ENCODE results near the gene RUSC2.
"Not testable (repeated sequence)": the region's sequence is repeated elsewhere in the genome, so short reads cannot be mapped to it uniquely, and the experiment has no call there.

Gene RUSC2

DNA sequence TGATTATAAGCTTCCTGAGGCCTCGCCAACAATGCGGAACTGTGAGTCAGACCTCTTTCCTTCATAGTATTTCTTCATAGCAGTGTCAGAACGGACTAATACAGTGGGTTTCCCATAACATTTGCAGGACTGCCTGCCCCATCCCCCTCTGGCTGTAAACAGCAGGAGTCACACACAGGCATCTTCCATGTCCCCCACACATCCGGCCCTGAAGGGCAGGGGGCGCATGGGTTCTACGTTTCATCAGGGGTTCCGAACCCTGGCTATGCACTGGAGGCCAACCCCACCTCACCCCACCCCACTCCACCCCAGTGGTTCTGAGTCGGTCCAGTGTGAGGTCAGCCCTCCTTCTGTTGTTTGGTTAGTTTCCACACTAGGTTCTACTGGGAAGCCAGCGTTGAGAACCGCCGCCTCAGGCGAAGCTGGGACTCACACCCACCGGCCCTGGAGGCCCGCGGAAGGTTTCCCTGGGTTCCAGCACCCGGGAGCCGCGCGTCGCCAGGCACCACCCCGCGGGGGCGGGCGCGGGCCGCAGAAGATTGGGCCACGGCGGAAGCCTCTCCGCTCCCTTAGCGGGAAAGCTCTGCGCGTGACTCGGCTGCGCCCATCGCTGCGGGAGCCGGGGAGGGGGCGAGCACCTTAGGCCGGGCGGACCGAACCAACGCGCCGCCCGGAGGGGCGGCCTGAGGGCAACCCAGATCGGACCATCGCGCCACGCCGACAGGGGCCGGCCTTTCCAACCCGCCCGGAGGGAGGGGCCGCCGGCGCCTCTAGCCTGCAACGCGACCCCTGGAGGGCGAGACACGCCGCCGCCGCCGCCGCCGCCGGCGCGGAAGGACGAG lies at the start of gene RUSC2:
Gene RUSC2 (plus strand): TSS at position 799 of the 842 bp plus-strand sequence. CDS start 56,411 bp downstream, outside the sequence.
- ATAC-seq, result peak; percentile 51 to 64

- ATAC-seq, result no peak
These were observed 43.9 kb upstream of the RUSC2 start for GRCh38 chr9:35446012-35446411.

DNA sequence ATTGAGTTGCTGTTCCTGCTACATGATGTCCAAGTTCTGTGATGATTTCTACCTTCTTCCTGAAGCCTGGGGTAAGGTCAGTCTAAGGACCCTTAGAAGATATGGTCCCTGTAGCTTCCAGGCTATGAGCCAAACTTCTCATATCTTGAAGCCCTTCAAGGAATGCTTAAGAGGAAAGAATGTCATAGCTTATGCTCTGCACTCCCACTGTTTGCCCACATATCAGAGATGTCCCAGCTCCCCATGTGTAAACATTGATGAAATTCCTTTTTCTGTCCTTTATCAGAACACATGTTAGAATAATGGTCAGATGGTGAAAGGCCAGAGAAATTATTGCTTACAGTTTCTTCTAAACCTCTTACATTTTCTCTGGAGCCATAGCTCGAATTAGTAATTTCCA lies 41.4 kb upstream of the RUSC2 start:
- ATAC-seq, result no peak

- ATAC-seq, result no peak
These were observed 37.4 kb upstream of the RUSC2 start for GRCh38 chr9:35452481-35452880.

DNA sequence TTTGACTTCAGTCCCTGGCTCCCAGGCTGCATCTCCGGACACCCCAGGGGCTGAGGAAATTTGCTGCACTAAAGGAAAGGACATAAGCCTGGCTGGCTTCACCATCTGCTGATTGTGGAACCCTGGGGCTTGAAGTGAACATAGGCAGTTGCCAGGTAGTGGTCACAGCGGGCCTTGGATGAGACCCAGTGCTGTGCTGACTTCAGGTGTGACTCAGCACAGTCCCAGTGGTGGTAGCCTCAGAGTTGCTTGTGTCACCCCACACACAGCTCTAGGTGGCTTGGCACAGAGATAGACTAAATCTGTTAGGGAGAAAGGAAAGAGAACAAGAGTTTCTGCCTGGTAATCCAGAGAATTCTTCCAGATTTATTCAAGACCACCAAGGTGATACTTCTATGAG lies 36.1 kb upstream of the RUSC2 start:
- ATAC-seq, result no peak

DNA sequence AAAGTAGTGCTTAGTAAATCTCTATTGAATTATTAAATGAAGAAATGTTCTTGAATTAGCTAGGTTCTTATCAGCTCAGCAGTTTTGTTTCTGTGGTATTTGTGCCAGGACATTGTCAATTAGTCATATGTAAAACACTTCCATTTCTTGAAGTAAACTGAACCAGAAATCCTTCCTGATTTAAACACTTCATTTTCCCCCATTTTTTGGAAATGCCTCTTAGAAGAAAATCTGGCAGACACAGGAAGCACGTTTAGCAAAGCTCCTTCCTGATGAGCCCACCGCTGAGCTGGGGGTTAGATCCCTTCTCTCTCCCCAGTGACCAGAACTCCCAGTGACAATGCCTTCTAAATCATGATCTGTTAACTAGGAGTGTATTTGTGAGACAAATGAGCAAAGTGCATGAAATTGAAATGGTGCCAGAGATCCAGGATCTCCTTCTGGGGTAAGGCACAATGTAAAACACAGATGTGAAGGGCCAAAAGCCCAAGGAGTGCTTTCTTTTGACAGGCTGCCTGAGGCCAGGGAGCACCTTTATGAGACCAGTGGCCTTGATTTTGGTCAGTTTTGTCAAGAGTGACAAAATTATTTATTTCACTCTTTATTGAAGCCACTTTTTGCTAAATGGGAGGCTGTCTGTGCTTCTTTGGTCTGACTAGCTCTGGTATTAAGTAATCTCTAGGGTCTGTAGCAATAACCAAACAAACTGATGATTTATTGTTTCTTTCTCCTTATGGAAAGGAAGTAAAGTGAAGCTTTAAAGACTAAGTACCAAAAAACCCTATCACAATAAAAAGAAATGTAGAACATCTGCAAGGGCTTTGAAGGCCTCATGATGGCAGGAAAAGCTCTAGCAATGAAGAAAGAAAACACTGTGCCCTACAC lies 25.5 kb upstream of the RUSC2 start:
- ATAC-seq, result no peak

GRCh38 chr9:35470340-35470739 lies 19.6 kb upstream of the RUSC2 start:
- no peak for ATAC-seq

- no peak for ATAC-seq
These were observed 19.0 kb upstream of the RUSC2 start for GRCh38 chr9:35470894-35471293.

DNA sequence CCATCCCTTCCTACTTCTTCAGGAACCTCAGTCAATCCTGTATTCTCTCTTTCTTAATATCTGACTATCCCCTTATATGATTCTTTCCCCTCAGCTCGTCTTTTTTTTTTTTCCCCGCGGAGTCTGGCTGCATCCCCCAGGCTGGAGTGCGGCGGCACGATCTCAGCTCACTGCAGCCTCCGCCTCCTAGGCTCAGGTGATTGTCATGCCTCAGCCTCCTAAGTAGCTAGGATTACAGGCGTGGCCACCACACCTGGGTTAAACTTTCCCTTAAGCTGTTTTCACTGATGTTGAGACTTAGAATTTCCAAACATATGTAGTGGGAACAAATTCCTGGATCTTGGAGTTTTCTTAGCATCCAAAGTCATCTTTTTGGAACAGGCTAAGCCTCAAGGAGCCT lies 13.3 kb upstream of the RUSC2 start:
- no peak for ATAC-seq

- peak; percentile 70 to 72 for ATAC-seq
These were observed 12.6 kb upstream of the RUSC2 start for GRCh38 chr9:35477211-35477855.

GRCh38 chr9:35478871-35479270 lies 11.0 kb upstream of the RUSC2 start:
- no peak for ATAC-seq

DNA sequence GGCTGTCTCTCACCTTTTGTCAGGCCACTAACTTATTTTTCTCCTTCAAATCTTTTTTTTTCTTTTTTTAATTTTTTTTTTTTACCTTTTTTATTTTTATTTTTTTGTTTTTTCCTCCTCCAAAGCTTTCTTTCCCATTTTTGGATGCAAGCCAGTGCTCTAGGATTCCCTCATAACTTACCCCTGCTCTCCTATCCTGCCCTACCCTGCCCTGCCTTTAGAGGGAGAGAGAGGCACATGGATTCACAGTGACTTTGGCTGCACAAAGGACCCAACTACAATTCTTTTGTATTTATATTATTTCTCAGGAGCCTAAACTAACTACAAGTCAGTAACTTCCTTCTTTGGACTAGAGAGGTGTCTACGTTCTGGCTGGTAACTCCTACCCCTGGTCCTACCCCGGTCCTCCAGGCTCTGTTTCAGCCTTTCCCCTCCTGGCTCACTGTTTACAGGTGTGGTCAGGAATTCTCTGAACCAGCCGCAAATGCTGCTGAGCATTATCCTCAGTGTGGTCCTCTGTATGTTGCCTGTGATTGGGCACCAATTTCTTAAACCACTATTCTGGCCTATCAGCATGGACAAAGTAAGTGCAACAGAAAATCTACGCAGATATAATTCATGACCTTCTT lies 8.4 kb upstream of the RUSC2 start:
- ATAC-seq, result peak in 1 of 2 donors; percentile 67

GRCh38 chr9:35482071-35482470 lies 7.8 kb upstream of the RUSC2 start:
- ATAC-seq, result no peak

DNA sequence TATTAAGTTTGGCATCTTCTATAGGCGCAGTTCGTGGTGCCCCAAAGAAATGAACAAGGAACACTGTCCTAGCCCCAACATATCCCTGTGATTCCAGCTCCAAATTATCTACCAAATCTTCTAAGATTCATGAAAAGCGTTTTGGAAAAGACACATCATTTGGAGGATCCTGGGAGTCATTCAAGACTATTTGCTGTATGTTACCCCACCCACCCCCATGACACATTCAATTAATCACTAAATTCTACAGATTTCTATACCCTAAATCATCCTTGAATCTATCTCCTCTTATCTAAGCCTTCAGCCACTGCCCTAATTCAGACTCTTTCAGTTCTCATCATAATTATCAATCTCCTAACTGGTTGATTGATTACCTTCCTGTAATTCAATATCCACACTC lies 5.5 kb upstream of the RUSC2 start:
- ATAC-seq, result no peak

DNA sequence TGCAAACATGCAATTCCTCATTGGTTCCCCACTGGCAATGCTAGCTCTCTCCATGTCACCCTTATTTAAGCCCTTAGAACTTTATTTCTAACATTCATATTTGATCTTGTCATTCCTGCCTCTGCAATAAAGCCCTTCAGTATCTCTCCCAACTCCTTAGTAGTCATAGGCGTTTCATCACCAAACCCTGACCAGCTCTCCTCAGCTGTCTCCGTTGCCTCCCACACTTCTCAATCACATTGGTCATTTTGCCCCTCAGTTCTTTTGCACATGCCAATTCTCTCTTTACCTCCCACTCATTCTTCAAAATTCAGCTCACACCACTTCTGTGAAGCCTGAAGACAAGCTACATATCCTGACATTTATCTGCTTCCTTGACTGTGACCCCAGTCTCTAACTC lies 2.8 kb upstream of the RUSC2 start:
- ATAC-seq, result no peak

DNA sequence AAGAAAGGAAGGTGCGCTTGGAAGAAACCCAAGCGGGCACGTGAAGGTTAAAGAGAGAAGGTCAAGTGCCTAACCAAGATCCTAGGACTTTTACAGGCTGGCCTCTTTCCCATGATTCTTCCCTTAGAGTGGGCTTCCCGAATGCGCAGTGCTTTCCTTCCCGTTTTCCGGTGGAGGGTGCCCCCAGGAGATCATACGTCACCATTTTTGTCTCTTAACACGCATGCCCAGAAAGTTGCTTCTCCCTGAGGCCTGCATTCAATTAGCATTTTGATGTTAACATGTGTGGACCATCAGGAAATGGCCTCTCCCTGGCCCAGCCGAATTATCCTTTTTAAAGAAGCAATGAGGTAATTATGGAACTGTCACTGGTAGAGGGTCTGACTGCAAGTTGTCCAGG lies 1.9 kb upstream of the RUSC2 start:
- ATAC-seq, result no peak

- ATAC-seq, result no peak
These were observed 1.2 kb upstream of the RUSC2 start for GRCh38 chr9:35488566-35489312.

GRCh38 chr9:35490155-35490909 lies 421 bp downstream of the RUSC2 start:
- ATAC-seq, result no peak

DNA sequence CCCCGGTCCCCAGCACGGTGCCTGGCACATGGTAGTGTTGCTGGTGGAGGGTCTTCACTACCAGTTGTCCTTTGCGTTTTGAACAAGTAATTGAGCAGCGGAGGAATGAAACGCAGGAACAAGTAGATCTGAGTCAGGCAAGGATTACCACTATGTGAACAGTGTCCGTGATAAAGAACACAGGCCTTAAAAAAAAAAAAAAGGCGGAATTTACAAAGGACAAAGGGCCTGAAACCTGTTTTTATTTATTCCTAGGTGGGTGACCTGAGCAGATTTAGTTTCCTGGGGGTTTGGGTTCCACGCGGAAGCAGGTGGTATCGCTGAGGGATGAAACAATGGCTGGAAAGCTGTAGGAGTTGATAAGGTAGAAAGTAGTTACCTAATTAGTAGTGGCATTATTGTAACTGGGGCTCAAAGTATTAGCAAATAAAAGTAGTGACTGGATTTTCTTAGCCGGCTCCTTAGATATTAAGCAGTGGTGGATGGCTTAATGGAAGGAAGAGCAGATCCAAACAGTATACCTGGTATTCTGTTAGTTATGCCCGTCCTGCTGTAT lies 1.1 kb downstream of the RUSC2 start:
- no peak for ATAC-seq

DNA sequence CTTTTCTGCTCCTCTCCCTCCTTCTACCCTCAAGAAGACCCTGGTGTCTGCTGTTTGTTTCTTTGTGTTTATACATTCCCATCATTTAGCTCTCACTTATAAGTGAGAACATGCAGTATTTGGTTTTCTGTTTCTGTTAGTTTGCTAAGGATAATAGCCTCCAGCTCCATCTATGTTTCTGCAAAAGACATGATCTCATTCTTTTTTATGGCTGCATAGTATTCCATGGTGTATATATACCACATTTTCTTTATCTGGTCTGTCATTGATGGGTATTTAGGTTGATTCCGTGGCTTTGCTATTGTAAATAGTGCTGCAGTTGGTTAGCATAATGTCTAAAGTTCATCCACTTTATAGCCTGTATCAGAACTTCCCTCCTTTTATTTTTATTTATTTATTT lies 3.2 kb downstream of the RUSC2 start:
- not testable (repeated sequence) for ATAC-seq

GRCh38 chr9:35495984-35496383 lies 6.1 kb downstream of the RUSC2 start:
- peak in 1 of 2 donors; percentile 51 for ATAC-seq

Data from activated CD4-positive, CD25-positive, alpha-beta regulatory T cell treated with anti-CD3 and anti-CD28 coated beads, Interleukin-2, amount 50 U/mL, for 24 hours (primary cell).